Stimulated activated effector memory CD8-positive, alpha-beta T cell treated with anti-CD3 and anti-CD28 coated beads, Interleukin-12 subunit alpha, Interleukin-12 subunit beta, amount 100 ng/mL, for 72 hours (primary cell): ENCODE measurements around the gene HDX.
"Not testable (repeated sequence)": the region's sequence is repeated elsewhere in the genome, so short reads cannot be mapped to it uniquely, and the experiment has no call there.

Experiments
- ATAC-seq: fragments of 150-1000 bp; cut with Tn5 transposase; 2 replicates; pipeline ENCODE4 v1.10.0; 2021
- DNase-seq, 2 donors: peaks; one replicate each; pipeline ENCODE4 v3.0.0; 2021 to 2022; ENCODE audit warnings: low spot score in 2 of 2
- H3K27ac Mint-ChIP-seq: one replicate; pipeline ENCODE4 v1.8.0; 2022; ENCODE audit warnings: mild to moderate bottlenecking, mixed read lengths
- H3K36me3 Mint-ChIP-seq: one replicate; pipeline ENCODE4 v1.8.0; 2022; ENCODE audit warnings: mild to moderate bottlenecking, mixed read lengths
- H3K4me1 Mint-ChIP-seq: one replicate; pipeline ENCODE4 v1.8.0; 2022; ENCODE audit warnings: mixed read lengths
- H3K4me3 Mint-ChIP-seq: one replicate; pipeline ENCODE4 v1.8.0; 2022; ENCODE audit warnings: mild to moderate bottlenecking, mixed read lengths
- H3K9me3 Mint-ChIP-seq: one replicate; pipeline ENCODE4 v1.8.0; 2022; ENCODE audit warnings: mixed read lengths

HDX gene

GRCh38 chrX:84501798-84502628, at the start of gene HDX:
Gene HDX (minus strand): TSS chrX:84502453. CDS start chrX:84475397, 27,056 bp downstream.
- no peaks in the 10 kb centered on the region for H3K9me3 Mint-ChIP-seq

GRCh38 chrX:84541315-84541714, 39.1 kb upstream of the HDX start:
- peaks cover 18% of the 10 kb centered on the region for H3K9me3 Mint-ChIP-seq
- not testable (repeated sequence) for H3K36me3 Mint-ChIP-seq, DNase-seq, H3K4me1 Mint-ChIP-seq, ATAC-seq, H3K4me3 Mint-ChIP-seq, H3K27ac Mint-ChIP-seq

More at GRCh38 chrX:84501798-84502628, at the start of gene HDX:
- Mint-ChIP-seq H3K4me3 (peak within 1 kb of the TSS; percentile 54), H3K27ac (no peak within 1 kb of the TSS), H3K4me1 (no peaks in the 10 kb centered on the region), H3K36me3 (no peaks in the 10 kb centered on the region)
- DNase-seq (peak in 1 of 2 donors; percentile 43), ATAC-seq (peak; percentile 69)

GRCh38 chrX:84537627-84538026, 35.4 kb upstream of the HDX start:
- ATAC-seq, H3K27ac Mint-ChIP-seq, H3K4me1 Mint-ChIP-seq, H3K36me3 Mint-ChIP-seq, H3K4me3 Mint-ChIP-seq, DNase-seq: not testable (repeated sequence)
- H3K9me3 Mint-ChIP-seq, result peaks cover 17% of the 10 kb centered on the region

GRCh38 chrX:84488426-84488825, 13.8 kb downstream of the HDX start:
- Mint-ChIP-seq H3K9me3 (peaks cover 2% of the 10 kb centered on the region), H3K27ac (no peak overlapping the region), H3K4me3 (no peak overlapping the region), H3K36me3 (no peaks in the 10 kb centered on the region), H3K4me1 (no peaks in the 10 kb centered on the region)
- no peak for ATAC-seq
- no peak for DNase-seq

GRCh38 chrX:84487365-84488353, 14.6 kb downstream of the HDX start:
- no peaks in the 10 kb centered on the region for H3K4me1 Mint-ChIP-seq
- no peak overlapping the region for H3K27ac Mint-ChIP-seq
- H3K9me3 Mint-ChIP-seq, result peaks cover 2% of the 10 kb centered on the region
- no peak overlapping the region for H3K4me3 Mint-ChIP-seq
- no peaks in the 10 kb centered on the region for H3K36me3 Mint-ChIP-seq
- no peak for DNase-seq
- no peak for ATAC-seq

GRCh38 chrX:84479086-84479485, 23.2 kb downstream of the HDX start:
- ATAC-seq, result no peak
- Mint-ChIP-seq H3K4me1 (no peaks in the 10 kb centered on the region), H3K4me3 (no peak overlapping the region), H3K27ac (no peak overlapping the region), H3K9me3 (peaks cover 5% of the 10 kb centered on the region), H3K36me3 (no peaks in the 10 kb centered on the region)
- no peak for DNase-seq

- ATAC-seq (no peak), DNase-seq (no peak)
- no peak overlapping the region for H3K4me3 Mint-ChIP-seq
- H3K4me1 Mint-ChIP-seq, result no peaks in the 10 kb centered on the region
- peaks cover 5% of the 10 kb centered on the region for H3K9me3 Mint-ChIP-seq
- no peak overlapping the region for H3K27ac Mint-ChIP-seq
- no peaks in the 10 kb centered on the region for H3K36me3 Mint-ChIP-seq
Observed at GRCh38 chrX:84477114-84477513, 25.1 kb downstream of the HDX start.

GRCh38 chrX:84475596-84475995, 26.7 kb downstream of the HDX start:
- Mint-ChIP-seq H3K9me3 (no peaks in the 10 kb centered on the region), H3K27ac (no peak overlapping the region), H3K4me3 (no peak overlapping the region), H3K36me3 (no peaks in the 10 kb centered on the region), H3K4me1 (no peaks in the 10 kb centered on the region)
- DNase-seq (no peak), ATAC-seq (no peak)

GRCh38 chrX:84475101-84475500, 27.2 kb downstream of the HDX start:
- Mint-ChIP-seq H3K4me3 (no peak overlapping the region), H3K27ac (no peak overlapping the region), H3K36me3 (no peaks in the 10 kb centered on the region), H3K4me1 (no peaks in the 10 kb centered on the region), H3K9me3 (no peaks in the 10 kb centered on the region)
- ATAC-seq, result no peak
- no peak for DNase-seq

- DNase-seq, result no peak
- Mint-ChIP-seq H3K27ac (no peak overlapping the region), H3K9me3 (peaks cover 4% of the 10 kb centered on the region), H3K4me1 (no peaks in the 10 kb centered on the region), H3K36me3 (no peaks in the 10 kb centered on the region), H3K4me3 (no peak overlapping the region)
- ATAC-seq, result no peak
Observed at GRCh38 chrX:84469226-84469625, 33.0 kb downstream of the HDX start.

- H3K4me3 Mint-ChIP-seq, result no peak overlapping the region
- peaks cover 4% of the 10 kb centered on the region for H3K9me3 Mint-ChIP-seq
- no peaks in the 10 kb centered on the region for H3K36me3 Mint-ChIP-seq
- DNase-seq (no peak), ATAC-seq (no peak)
- H3K27ac Mint-ChIP-seq, result no peak overlapping the region
- no peaks in the 10 kb centered on the region for H3K4me1 Mint-ChIP-seq
Observed at GRCh38 chrX:84467898-84468297, 34.4 kb downstream of the HDX start.

GRCh38 chrX:84453351-84454246, 48.7 kb downstream of the HDX start:
- Mint-ChIP-seq H3K4me3 (no peak overlapping the region), H3K27ac (no peak overlapping the region)

GRCh38 chrX:84441143-84441542, 61.1 kb downstream of the HDX start:
- peaks cover 6% of the 10 kb centered on the region for H3K9me3 Mint-ChIP-seq
- no peak overlapping the region for H3K27ac Mint-ChIP-seq
- ATAC-seq (no peak), DNase-seq (no peak)
- no peaks in the 10 kb centered on the region for H3K36me3 Mint-ChIP-seq
- no peaks in the 10 kb centered on the region for H3K4me1 Mint-ChIP-seq
- no peak overlapping the region for H3K4me3 Mint-ChIP-seq

More at GRCh38 chrX:84453351-84454246, 48.7 kb downstream of the HDX start:
- Mint-ChIP-seq H3K36me3 (no peaks in the 10 kb centered on the region), H3K9me3 (peaks cover 22% of the 10 kb centered on the region), H3K4me1 (no peaks in the 10 kb centered on the region)
- DNase-seq, result no peak
- no peak for ATAC-seq

GRCh38 chrX:84415140-84415539, 87.1 kb downstream of the HDX start:
- ATAC-seq (no peak), DNase-seq (no peak)
- Mint-ChIP-seq H3K9me3 (peaks cover 4% of the 10 kb centered on the region), H3K4me3 (no peak overlapping the region), H3K4me1 (no peaks in the 10 kb centered on the region), H3K36me3 (no peaks in the 10 kb centered on the region), H3K27ac (no peak overlapping the region)

GRCh38 chrX:84363663-84364062, 138.6 kb downstream of the HDX start:
- no peak for DNase-seq
- Mint-ChIP-seq H3K4me3 (no peak overlapping the region), H3K27ac (no peak overlapping the region), H3K9me3 (no peaks in the 10 kb centered on the region), H3K36me3 (no peaks in the 10 kb centered on the region), H3K4me1 (no peaks in the 10 kb centered on the region)
- no peak for ATAC-seq
